Astrocyte (in vitro differentiated cells and primary cell): ENCODE measurements around the gene ANGEL2. TPM values are rescaled to one million over a fixed set of nuclear protein-coding genes. Genes with fewer than 3 reads are reported as not detected.

Experiments used
- DNase-seq: peaks from one replicate; pipeline ENCODE4 v3.0.0-alpha.2; 2010; ENCODE audit warnings: low read depth
- FAIRE-seq: peaks from 2 replicates; lab custom pipeline; 2011; peaks lifted over from hg19 to GRCh38; lab: Jason Lieb, UNC
- H2AFZ ChIP-seq: 2 replicates; pipeline ENCODE4 v1.6.0; 2012; ENCODE audit warnings: low read depth, low read length, inconsistent platforms
- H3K27ac ChIP-seq: 2 replicates; pipeline ENCODE4 v1.5.1; 2011; ENCODE audit warnings: low read depth, low read length, inconsistent platforms
- H3K27me3 ChIP-seq: 2 replicates; pipeline ENCODE4 v1.6.0; 2011; ENCODE audit warnings: low read length, inconsistent platforms; ENCODE audit not compliant: insufficient read depth
- H3K36me3 ChIP-seq: 2 replicates; pipeline ENCODE4 v1.5.1; 2011; ENCODE audit warnings: low read length, inconsistent platforms; ENCODE audit not compliant: insufficient read depth
- H3K4me1 ChIP-seq: 2 replicates; pipeline ENCODE4 v1.5.1; 2011; ENCODE audit warnings: low read length, inconsistent platforms; ENCODE audit not compliant: insufficient read depth
- H3K4me2 ChIP-seq: 2 replicates; pipeline ENCODE4 v1.6.0; 2012; ENCODE audit warnings: low read length, inconsistent platforms
- H3K4me3 ChIP-seq: 2 replicates; pipeline ENCODE4 v1.5.1; 2011; ENCODE audit warnings: low read depth, mild to moderate bottlenecking, low read length, inconsistent platforms; ENCODE audit not compliant: insufficient read depth
- H3K79me2 ChIP-seq: 2 replicates; pipeline ENCODE4 v1.6.0; 2012; ENCODE audit warnings: mild to moderate bottlenecking, low read length, inconsistent platforms; ENCODE audit not compliant: insufficient read depth
- H3K9ac ChIP-seq: 2 replicates; pipeline ENCODE4 v1.6.0; 2012; ENCODE audit warnings: mild to moderate bottlenecking, low read length, inconsistent platforms
- H3K9me3 ChIP-seq: 2 replicates; pipeline ENCODE4 v1.5.1; 2012; ENCODE audit warnings: low read depth, mild to moderate bottlenecking, low read length, inconsistent platforms; ENCODE audit not compliant: insufficient read depth
- H4K20me1 ChIP-seq: 2 replicates; pipeline ENCODE4 v1.6.0; 2012; ENCODE audit warnings: low read length, inconsistent platforms; ENCODE audit not compliant: insufficient read depth
- H3K27ac Mint-ChIP-seq: one replicate; pipeline ENCODE4 v1.8.0; 2021; ENCODE audit warnings: mild to moderate bottlenecking, mixed read lengths; ENCODE audit not compliant: unreplicated experiment
- H3K27me3 Mint-ChIP-seq: one replicate; pipeline ENCODE4 v1.8.0; 2021; ENCODE audit warnings: low read depth, mixed read lengths; ENCODE audit not compliant: unreplicated experiment
- H3K36me3 Mint-ChIP-seq: one replicate; pipeline ENCODE4 v1.8.0; 2021; ENCODE audit warnings: low read depth, mixed read lengths; ENCODE audit not compliant: unreplicated experiment
- H3K4me1 Mint-ChIP-seq: one replicate; pipeline ENCODE4 v1.8.0; 2021; ENCODE audit warnings: low read depth, mixed read lengths; ENCODE audit not compliant: unreplicated experiment
- H3K4me3 Mint-ChIP-seq: one replicate; pipeline ENCODE4 v1.8.0; 2021; ENCODE audit warnings: mild to moderate bottlenecking, moderate library complexity, mixed read lengths; ENCODE audit not compliant: unreplicated experiment
- H3K9me3 Mint-ChIP-seq: one replicate; pipeline ENCODE4 v1.8.0; 2021; ENCODE audit warnings: mild to moderate bottlenecking, mixed read lengths; ENCODE audit not compliant: unreplicated experiment
- EZH2 ChIP-seq: IDR thresholded peaks from 2 replicates; pipeline ENCODE4 v1.6.1; 2012; ENCODE audit warnings: mild to moderate bottlenecking, low read length, inconsistent platforms; ENCODE audit not compliant: insufficient read depth
- total RNA-seq: library from RNA; stranded (reverse); gene quantifications from 2 replicates; pipeline ENCODE4 v1.2.1, GENCODE V29; 2021
- TF ChIP-seq, protein P1 (sequence below): IDR thresholded peaks from 2 replicates; pipeline ENCODE4 v1.5.1; 2011; ENCODE audit warnings: low read depth, mild to moderate bottlenecking, inconsistent platforms, low read length, moderate library complexity; ENCODE audit not compliant: insufficient read depth

Gene ANGEL2
- total RNA-seq, 1 donor from 2014 or later: 21.6 TPM

GRCh38 chr1:212984522-212985291 lies 31.0 kb downstream of the ANGEL2 start:
- Histone ChIP-seq H3K36me3 (peaks cover 5% of the 10 kb centered on the region), H3K27me3 (no peaks in the 10 kb centered on the region), H3K27ac (no peak overlapping the region), H3K9me3 (no peaks in the 10 kb centered on the region), H3K4me2 (no peak overlapping the region), H3K79me2 (no peaks in the 10 kb centered on the region), H3K9ac (no peak overlapping the region), H4K20me1 (no peaks in the 10 kb centered on the region), H3K4me3 (no peak overlapping the region), H2AFZ (no peak overlapping the region), H3K4me1 (peaks cover 15% of the 10 kb centered on the region)
- DNase-seq: no peak
- no peak for FAIRE-seq
- no peak for TF ChIP-seq EZH2
- TF ChIP-seq, protein P1, sequence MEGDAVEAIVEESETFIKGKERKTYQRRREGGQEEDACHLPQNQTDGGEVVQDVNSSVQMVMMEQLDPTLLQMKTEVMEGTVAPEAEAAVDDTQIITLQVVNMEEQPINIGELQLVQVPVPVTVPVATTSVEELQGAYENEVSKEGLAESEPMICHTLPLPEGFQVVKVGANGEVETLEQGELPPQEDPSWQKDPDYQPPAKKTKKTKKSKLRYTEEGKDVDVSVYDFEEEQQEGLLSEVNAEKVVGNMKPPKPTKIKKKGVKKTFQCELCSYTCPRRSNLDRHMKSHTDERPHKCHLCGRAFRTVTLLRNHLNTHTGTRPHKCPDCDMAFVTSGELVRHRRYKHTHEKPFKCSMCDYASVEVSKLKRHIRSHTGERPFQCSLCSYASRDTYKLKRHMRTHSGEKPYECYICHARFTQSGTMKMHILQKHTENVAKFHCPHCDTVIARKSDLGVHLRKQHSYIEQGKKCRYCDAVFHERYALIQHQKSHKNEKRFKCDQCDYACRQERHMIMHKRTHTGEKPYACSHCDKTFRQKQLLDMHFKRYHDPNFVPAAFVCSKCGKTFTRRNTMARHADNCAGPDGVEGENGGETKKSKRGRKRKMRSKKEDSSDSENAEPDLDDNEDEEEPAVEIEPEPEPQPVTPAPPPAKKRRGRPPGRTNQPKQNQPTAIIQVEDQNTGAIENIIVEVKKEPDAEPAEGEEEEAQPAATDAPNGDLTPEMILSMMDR: no peak
- Mint-ChIP-seq H3K4me3 (no peak overlapping the region), H3K4me1 (peaks cover 15% of the 10 kb centered on the region), H3K9me3 (no peaks in the 10 kb centered on the region), H3K27me3 (peaks cover 6% of the 10 kb centered on the region), H3K27ac (no peak overlapping the region), H3K36me3 (peaks cover 9% of the 10 kb centered on the region)

- no peaks in the 10 kb centered on the region for H4K20me1 ChIP-seq
- H3K9ac ChIP-seq: no peak overlapping the region
- FAIRE-seq: no peak
- no peak overlapping the region for H2AFZ ChIP-seq
- no peak for DNase-seq
- H3K27me3 ChIP-seq: no peaks in the 10 kb centered on the region
- no peak overlapping the region for H3K4me2 ChIP-seq
- peaks cover 15% of the 10 kb centered on the region for H3K4me1 ChIP-seq
- no peaks in the 10 kb centered on the region for H3K9me3 Mint-ChIP-seq
- no peak overlapping the region for H3K4me3 Mint-ChIP-seq
- no peak overlapping the region for H3K4me3 ChIP-seq
- no peak overlapping the region for H3K27ac ChIP-seq
- peaks cover 12% of the 10 kb centered on the region for H3K36me3 Mint-ChIP-seq
- no peaks in the 10 kb centered on the region for H3K9me3 ChIP-seq
- H3K36me3 ChIP-seq: no peaks in the 10 kb centered on the region
- H3K79me2 ChIP-seq: no peaks in the 10 kb centered on the region
- TF ChIP-seq, protein P1: no peak
- no peak for TF ChIP-seq EZH2
- H3K4me1 Mint-ChIP-seq: peaks cover 15% of the 10 kb centered on the region
- H3K27me3 Mint-ChIP-seq: peaks cover 10% of the 10 kb centered on the region
- no peak overlapping the region for H3K27ac Mint-ChIP-seq
Observed at GRCh38 chr1:212983482-212983881, 32.2 kb downstream of the ANGEL2 start.

- TF ChIP-seq EZH2: no peak
- TF ChIP-seq, protein P1: no peak
- H3K27me3 Mint-ChIP-seq: peaks cover 11% of the 10 kb centered on the region
- H3K9me3 Mint-ChIP-seq: no peaks in the 10 kb centered on the region
- FAIRE-seq (no peak), DNase-seq (no peak)
- Histone ChIP-seq H3K27ac (no peak overlapping the region), H3K9me3 (no peaks in the 10 kb centered on the region), H3K4me2 (no peak overlapping the region), H3K9ac (no peak overlapping the region), H3K36me3 (no peaks in the 10 kb centered on the region), H3K79me2 (no peaks in the 10 kb centered on the region), H3K4me3 (no peak overlapping the region), H3K27me3 (no peaks in the 10 kb centered on the region), H4K20me1 (no peaks in the 10 kb centered on the region), H2AFZ (no peak overlapping the region), H3K4me1 (peaks cover 10% of the 10 kb centered on the region)
- H3K27ac Mint-ChIP-seq: no peak overlapping the region
- peaks cover 12% of the 10 kb centered on the region for H3K4me1 Mint-ChIP-seq
- H3K36me3 Mint-ChIP-seq: peaks cover 14% of the 10 kb centered on the region
- H3K4me3 Mint-ChIP-seq: no peak overlapping the region
Observed at GRCh38 chr1:212982430-212983152, 33.1 kb downstream of the ANGEL2 start.
